Activated CD8-positive, alpha-beta T cell treated with anti-CD3 and anti-CD28 coated beads for 36 hours (primary cell): ENCODE results near the gene PLPP1. TPM values are rescaled to one million over a fixed set of nuclear protein-coding genes. Genes with fewer than 3 reads are reported as not detected.

Experiments used
- ATAC-seq: fragments of 200-7000 bp; cut with Tn5 transposase; one replicate; pipeline ENCODE4 v1.10.0; 2021; ENCODE audit warnings: mild to moderate bottlenecking, moderate library complexity
- CTCF ChIA-PET: fragments of 350-600 bp; sonication (Branson Sonifier 250); formaldehyde crosslinking; loops from one replicate; lab custom pipeline; 2021; ENCODE audit warnings: antibody characterized with exemption; lab: Charles Lee
- POLR2A ChIA-PET: fragments of 350-600 bp; sonication (Branson Sonifier 250); formaldehyde crosslinking; loops from one replicate; lab custom pipeline; 2021; ENCODE audit warnings: antibody characterized with exemption; lab: Charles Lee
- DNase-seq: peaks from one replicate; pipeline ENCODE4 v3.0.0-alpha.2; 2020
- H3K27ac Mint-ChIP-seq: one replicate; pipeline ENCODE4 v1.8.0; 2021; ENCODE audit warnings: mild to moderate bottlenecking, mixed read lengths
- H3K27me3 Mint-ChIP-seq: one replicate; pipeline ENCODE4 v1.8.0; 2021; ENCODE audit warnings: mixed read lengths
- H3K36me3 Mint-ChIP-seq: one replicate; pipeline ENCODE4 v1.8.0; 2021; ENCODE audit warnings: low read depth, mixed read lengths
- H3K4me1 Mint-ChIP-seq: one replicate; pipeline ENCODE4 v1.8.0; 2021; ENCODE audit warnings: low read depth, mixed read lengths
- H3K4me3 Mint-ChIP-seq: one replicate; pipeline ENCODE4 v1.8.0; 2021; ENCODE audit warnings: mild to moderate bottlenecking, moderate library complexity, mixed read lengths
- H3K9me3 Mint-ChIP-seq: one replicate; pipeline ENCODE4 v1.8.0; 2021; ENCODE audit warnings: mixed read lengths
- CTCF ChIP-seq: fragments of 200-600 bp; IDR thresholded peaks from one replicate; pipeline ENCODE4 v1.8.0; 2022; ENCODE audit warnings: antibody characterized with exemption, mild to moderate bottlenecking
- intact Hi-C: fragments of 100-400 bp; cut with micrococcal nuclease; formaldehyde crosslinking; loops from one replicate; pipeline ENCODE4 v1.10.0; 2022
- microRNA-seq: library from miRNA; unstranded; fragments of <30 nt; microRNA quantifications from one replicate; pipeline ENCODE4 v1.2.0, GENCODE V29; 2022; ENCODE audit warnings: borderline microRNAs expressed, borderline replicate concordance
- total RNA-seq, 2 experiments: library from RNA; stranded (reverse); gene quantifications; one replicate each; pipeline ENCODE4 v1.2.3, GENCODE V29; 2021

Gene PLPP1
- total RNA-seq, 2 experiments from 2014 or later = 15.9 to 17.6 TPM

- peaks cover 68% of the 10 kb centered on the region for H3K36me3 Mint-ChIP-seq
- no peak for TF ChIP-seq CTCF
- peaks cover 7% of the 10 kb centered on the region for H3K9me3 Mint-ChIP-seq
- peak overlapping the region; percentile 22 for H3K27ac Mint-ChIP-seq
- ATAC-seq (no peak), DNase-seq (no peak)
- intact Hi-C loops = no loop called here
- ChIA-PET CTCF (no interaction called here), POLR2A (no interaction called here)
- H3K4me1 Mint-ChIP-seq = peaks cover 21% of the 10 kb centered on the region
- no peaks in the 10 kb centered on the region for H3K27me3 Mint-ChIP-seq
- H3K4me3 Mint-ChIP-seq = no peak overlapping the region
Observed at GRCh38 chr5:55384072-55384471, 150.7 kb downstream of the PLPP1 start.

GRCh38 chr5:55383254-55383653 lies 151.5 kb downstream of the PLPP1 start:
- H3K36me3 Mint-ChIP-seq = peaks cover 66% of the 10 kb centered on the region
- no peak overlapping the region for H3K4me3 Mint-ChIP-seq
- ATAC-seq (no peak), DNase-seq (no peak)
- POLR2A ChIA-PET = no interaction called here
- peaks cover 7% of the 10 kb centered on the region for H3K9me3 Mint-ChIP-seq
- peaks cover 21% of the 10 kb centered on the region for H3K4me1 Mint-ChIP-seq
- no peak overlapping the region for H3K27ac Mint-ChIP-seq
- CTCF ChIA-PET = interaction anchor here (1.4 kb wide), 1 partner anchor 26 kb away, joined by 3 read pairs; no protein-coding TSS in a partner anchor
- no peak for TF ChIP-seq CTCF
- no peaks in the 10 kb centered on the region for H3K27me3 Mint-ChIP-seq
- intact Hi-C loops = no loop called here

- H3K4me1 Mint-ChIP-seq = no peaks in the 10 kb centered on the region
- ChIA-PET CTCF (interaction anchor here (1.2 kb wide), 1 partner anchor 314 kb away, joined by 4 read pairs; no protein-coding TSS in a partner anchor), POLR2A (no interaction called here)
- intact Hi-C loops = no loop called here
- ATAC-seq (no peak), DNase-seq (no peak)
- TF ChIP-seq CTCF = no peak
- peaks cover 3% of the 10 kb centered on the region for H3K9me3 Mint-ChIP-seq
- peaks cover 63% of the 10 kb centered on the region for H3K36me3 Mint-ChIP-seq
- H3K27ac Mint-ChIP-seq = no peak overlapping the region
- H3K4me3 Mint-ChIP-seq = no peak overlapping the region
- H3K27me3 Mint-ChIP-seq = no peaks in the 10 kb centered on the region
Observed at GRCh38 chr5:55377810-55378209, 157.0 kb downstream of the PLPP1 start.

Small RNA genes lying within 50 kb of the gene (microRNA-seq; reads per million reads assigned to microRNA genes)
- gene MIR5687 = not detected

Other genes with a start within 250 kb of the PLPP1 start
- gene DHX29, start 227.3 kb downstream of the PLPP1 start, total RNA-seq = 10 to 100 TPM; 11.6 to 13.7 TPM
- gene MTREX, start 227.0 kb downstream of the PLPP1 start, total RNA-seq = 10 to 100 TPM; 88.9 to 93.4 TPM
- gene SLC38A9, start 177.4 kb upstream of the PLPP1 start, total RNA-seq = 10 to 100 TPM; 11.4 to 12.0 TPM
- not detected for gene DDX4, start 203.1 kb upstream of the PLPP1 start, total RNA-seq